Tibial nerve (tissue), 3 donors: ENCODE results near the gene PHF2.

Source experiments
- POLR2A ChIP-seq, 2 donors: fragments of 450-650 bp; IDR thresholded peaks; one replicate each; pipeline ENCODE4 v1.6.1; 2017; ENCODE audit warnings: antibody characterized with exemption in 2 of 2, mild to moderate bottlenecking in 2 of 2, moderate library complexity in 2 of 2
- TF ChIP-seq, protein P1 (sequence below), 5 experiments: fragments of 200-600 bp in 3 of 5; fragments of 450-650 bp in 2 of 5; sonication (generic) in 3 of 5; IDR thresholded peaks; one replicate each; pipeline ENCODE4 v1.5.1; 2016 to 2019; ENCODE audit warnings: antibody characterized with exemption in 5 of 5, mild to moderate bottlenecking in 3 of 5, moderate library complexity in 2 of 5

DNA sequence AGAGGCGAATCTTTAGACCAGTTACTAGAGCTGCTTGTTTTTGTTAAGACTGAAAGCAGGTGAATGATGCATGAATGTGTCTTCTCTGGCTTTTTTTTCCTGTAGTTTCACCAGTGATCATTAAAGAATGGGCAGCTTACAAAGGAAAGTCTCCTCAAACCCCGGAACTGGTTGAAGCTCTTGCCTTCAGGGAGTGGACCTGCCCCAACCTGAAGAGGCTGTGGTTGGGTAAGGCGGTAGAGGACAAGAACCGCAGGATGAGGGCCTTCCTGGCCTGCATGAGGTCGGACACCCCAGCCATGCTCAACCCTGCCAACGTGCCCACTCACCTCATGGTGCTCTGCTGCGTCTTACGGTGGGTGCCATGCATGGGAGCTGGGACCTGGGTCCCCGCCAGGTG lies 33.3 kb upstream of the PHF2 start:
- TF ChIP-seq, protein P1, sequence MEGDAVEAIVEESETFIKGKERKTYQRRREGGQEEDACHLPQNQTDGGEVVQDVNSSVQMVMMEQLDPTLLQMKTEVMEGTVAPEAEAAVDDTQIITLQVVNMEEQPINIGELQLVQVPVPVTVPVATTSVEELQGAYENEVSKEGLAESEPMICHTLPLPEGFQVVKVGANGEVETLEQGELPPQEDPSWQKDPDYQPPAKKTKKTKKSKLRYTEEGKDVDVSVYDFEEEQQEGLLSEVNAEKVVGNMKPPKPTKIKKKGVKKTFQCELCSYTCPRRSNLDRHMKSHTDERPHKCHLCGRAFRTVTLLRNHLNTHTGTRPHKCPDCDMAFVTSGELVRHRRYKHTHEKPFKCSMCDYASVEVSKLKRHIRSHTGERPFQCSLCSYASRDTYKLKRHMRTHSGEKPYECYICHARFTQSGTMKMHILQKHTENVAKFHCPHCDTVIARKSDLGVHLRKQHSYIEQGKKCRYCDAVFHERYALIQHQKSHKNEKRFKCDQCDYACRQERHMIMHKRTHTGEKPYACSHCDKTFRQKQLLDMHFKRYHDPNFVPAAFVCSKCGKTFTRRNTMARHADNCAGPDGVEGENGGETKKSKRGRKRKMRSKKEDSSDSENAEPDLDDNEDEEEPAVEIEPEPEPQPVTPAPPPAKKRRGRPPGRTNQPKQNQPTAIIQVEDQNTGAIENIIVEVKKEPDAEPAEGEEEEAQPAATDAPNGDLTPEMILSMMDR (IDR thresholded peaks at IDR 0.05) = no peak
- TF ChIP-seq POLR2A (IDR thresholded peaks at IDR 0.05) = no peak
